HG03095 (cell line): ENCODE measurements around the gene SAMD11.
"Not testable (repeated sequence)": the region's sequence is repeated elsewhere in the genome, so short reads cannot be mapped to it uniquely, and the experiment has no call there.

Experiments used
- ATAC-seq: cut with Tn5 transposase; IDR thresholded peaks from one replicate; pipeline ENCODE4 v1.9.1; 2021; ENCODE audit warnings: moderate library complexity; ENCODE audit not compliant: unreplicated experiment

SAMD11 gene

DNA sequence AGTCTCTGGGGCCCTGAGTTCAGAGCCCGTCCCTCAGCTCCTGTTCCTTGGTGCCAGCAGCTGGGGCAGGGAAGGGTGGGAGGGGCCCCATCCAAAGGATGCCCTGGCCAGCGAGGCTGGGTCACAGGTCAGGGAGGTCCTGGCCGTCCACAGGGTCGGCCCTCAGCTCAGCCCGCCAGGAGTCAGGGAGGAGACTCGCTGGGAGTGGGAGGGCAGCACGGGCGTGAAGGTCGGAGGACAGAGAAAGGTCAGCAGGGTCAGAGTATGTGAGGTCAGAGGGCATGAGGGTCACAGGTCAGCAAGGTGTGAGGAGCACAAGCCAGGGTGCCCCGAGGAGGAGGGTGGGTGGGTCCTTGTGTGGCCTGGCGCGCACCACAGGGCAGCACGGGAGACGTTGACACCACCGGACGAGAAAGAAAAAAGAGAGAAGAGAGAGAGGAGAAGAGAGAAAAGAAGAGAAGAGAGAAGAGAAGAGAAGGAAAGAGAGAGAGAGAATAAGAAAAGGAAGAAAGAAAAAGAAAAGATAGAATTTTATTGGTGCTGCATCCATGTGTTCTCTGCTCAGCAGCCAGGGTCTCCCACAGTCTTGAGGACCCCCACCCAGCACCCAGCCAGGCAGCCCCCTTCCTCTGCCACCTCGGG, 51.1 kb downstream of the SAMD11 start:
- no peak for ATAC-seq

DNA sequence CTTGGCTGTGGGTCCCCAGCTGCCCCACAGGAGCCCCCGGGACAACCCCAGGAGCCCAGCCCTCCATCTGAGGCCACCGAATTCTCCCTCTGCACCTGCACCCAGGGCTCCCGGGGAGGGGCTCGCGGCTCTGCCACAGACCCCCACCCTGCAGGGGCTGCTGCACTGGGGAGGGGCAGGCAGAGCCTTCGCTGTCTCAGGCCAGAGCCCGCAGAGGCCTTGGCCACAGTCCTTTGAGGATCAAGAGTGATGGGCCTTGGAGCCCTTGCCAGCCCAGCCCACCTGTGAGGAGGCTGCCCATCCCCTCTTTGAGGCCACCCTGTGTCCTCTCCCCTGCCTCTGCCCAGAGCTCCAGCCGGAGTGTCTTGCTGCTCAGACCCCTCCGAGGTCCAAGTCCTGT, 51.6 kb downstream of the SAMD11 start:
- no peak for ATAC-seq

DNA sequence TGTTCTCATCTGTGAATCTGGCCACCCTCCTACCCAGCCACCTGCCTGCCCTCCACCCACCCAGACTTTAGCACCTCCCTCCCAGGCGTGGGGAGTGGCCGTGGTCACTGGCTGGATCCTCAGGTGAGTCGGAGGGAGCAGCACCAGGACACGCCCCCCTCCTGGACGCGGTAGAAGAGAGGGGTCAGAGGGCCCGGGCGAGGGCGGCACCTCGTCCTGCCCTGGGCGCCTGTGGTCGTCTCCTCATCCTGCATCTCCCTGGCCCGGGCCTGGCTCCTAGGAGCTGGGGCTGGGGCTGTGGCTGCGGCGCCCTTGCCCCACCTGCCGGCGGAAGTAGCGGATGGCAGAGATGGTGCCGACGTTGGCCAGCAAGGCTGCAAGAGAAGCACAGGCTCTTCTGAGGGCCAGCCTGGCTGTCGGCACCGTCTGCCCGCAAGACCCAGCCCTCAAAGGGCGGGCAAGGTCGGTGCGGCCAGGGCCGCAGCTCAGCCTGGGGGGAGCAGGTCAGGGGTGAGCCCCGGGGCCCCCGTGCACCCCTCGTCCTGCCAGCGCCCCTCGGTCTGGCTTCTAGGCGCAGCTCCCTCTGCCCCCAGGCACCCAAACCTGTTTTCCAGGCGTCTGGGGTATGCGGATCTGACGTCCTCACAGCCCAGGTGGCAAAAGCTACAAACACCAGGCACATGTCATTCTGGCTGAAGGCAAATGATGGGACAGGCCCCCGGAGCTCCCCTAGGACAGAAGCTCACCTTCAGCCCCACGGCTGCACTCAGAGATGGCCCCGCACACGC, 52.4 kb downstream of the SAMD11 start:
- no peak for ATAC-seq

- not testable (repeated sequence) for ATAC-seq
Measured at GRCh38 chr1:976791-977190, 53.1 kb downstream of the SAMD11 start.

DNA sequence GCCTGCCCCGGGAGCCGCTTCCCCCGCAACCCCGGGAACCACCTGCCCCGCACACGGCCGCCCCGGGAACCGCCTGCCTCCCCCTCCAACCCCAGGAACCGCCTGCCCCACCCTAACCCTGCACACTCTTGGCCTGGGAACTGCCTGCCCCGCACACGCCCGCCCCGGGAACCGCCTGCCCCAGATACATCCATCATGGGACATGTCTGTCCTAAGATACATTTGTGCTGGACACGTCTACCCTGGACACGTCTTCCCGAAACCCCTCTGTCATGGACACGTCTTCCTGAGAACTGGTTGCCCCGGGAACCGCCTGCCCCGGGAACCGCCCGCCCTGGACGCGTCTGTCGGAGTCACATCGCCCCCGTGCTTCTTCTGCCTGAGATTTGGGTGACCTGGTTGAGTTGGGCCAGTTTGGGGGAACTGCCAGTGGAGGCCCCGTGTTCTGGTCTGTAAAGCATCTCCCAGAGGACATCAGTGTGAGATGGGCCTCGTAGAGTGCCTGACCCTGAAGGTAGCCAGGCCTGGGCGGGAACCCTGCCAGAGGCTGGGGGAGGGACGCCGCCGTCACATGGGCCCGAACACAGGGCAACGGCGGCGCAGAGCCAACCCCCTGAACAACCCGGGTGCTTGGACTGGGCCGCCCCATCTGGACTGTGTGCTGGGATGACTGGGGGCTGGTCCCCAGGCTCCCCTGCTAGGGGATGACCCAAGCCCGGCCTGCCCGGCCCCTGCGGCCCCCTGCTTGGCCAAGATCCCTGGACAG, 54.5 kb downstream of the SAMD11 start:
- ATAC-seq = no peak

GRCh38 chr1:978835-979743, 55.4 kb downstream of the SAMD11 start:
- ATAC-seq = no peak

DNA sequence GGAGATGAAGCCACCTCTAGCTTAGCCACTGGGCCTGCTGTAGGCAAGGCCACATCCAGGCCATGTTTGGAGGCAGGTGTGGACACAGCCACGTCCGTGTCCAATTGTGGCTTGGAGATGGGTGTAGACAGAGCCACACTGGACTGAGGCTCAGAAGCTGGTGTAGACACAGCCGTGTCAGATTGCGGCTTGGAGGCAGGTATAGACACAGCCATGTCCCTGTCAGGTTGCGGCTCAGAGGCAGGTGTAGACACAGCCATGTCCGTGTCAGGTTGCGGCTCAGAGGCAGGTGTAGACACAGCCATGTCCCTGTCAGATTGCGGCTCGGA, 56.0 kb downstream of the SAMD11 start:
- ATAC-seq = no peak

DNA sequence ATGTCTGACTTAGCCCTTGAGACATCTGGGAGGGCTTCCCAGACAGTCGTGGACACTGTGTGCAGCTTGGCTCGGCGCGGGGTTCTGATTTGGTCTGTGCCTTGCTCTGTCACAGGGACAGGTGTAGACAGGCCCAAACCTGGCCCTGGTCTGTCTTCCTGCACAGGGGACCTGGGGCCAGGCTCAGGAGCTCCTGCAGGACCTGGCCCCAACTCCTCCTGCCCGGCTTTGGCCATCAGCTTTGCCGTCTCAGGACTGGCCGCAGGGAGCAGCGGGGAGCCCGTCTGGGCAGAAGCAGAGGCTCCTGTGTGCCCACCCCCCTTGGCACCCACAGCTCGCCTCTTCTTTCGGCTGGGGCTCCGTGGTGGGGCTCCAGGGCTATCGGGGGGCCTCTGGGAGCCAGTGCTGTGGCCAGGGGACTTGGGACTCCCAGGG, 56.4 kb downstream of the SAMD11 start:
- no peak for ATAC-seq

GRCh38 chr1:980602-981395, 57.1 kb downstream of the SAMD11 start:
- no peak for ATAC-seq

DNA sequence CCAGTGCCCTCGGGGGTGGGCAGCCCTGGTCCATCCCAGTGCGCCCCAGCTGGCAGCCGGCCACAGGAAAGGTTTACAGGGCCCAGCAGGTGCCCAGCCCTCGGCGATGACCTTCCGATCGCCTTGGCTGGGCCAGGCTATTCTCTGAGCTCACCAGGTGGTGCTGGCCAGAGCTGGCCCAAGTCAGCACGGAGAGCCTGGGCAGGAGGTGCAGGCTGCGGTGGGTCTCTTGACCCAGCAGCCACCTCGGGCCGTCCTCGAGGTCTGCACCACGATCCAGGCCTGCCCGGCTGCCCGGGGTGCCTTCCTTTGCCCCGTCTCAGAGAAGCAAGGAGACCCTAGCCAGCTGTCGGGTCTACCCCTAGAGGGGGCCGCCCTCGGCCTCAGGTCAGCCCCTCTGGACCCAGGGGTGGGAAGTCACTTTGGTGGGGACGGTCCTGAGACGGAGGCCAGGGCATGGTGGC, 57.8 kb downstream of the SAMD11 start:
- no peak for ATAC-seq

GRCh38 chr1:981955-982558, 58.3 kb downstream of the SAMD11 start, which contains the start of gene PERM1:
PERM1 (minus strand) TSS chr1:982093; CDS start chr1:981029, 1,064 bp downstream.
- no peak for ATAC-seq

GRCh38 chr1:982765-983436, 59.2 kb downstream of the SAMD11 start:
- no peak for ATAC-seq

GRCh38 chr1:983798-984475, 60.2 kb downstream of the SAMD11 start:
- no peak for ATAC-seq

DNA sequence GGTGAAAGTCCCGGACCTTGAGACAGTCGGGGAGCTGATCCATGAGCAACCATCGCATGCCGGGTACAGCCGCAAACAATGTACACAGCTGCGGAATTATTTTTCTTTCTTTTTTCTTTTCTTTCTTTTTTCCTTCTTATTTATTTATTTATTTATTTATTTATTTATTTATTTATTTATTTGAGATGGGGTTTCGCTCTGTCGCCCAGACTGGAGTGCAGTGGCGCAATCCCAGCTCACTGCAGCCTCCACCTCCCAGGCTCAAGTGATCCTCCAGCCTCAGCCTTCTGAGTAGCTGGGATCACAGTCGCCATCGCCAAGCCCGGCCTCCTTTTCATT, 60.7 kb downstream of the SAMD11 start:
- ATAC-seq = no peak

GRCh38 chr1:985126-985525, 61.4 kb downstream of the SAMD11 start:
- no peak for ATAC-seq

- not testable (repeated sequence) for ATAC-seq
Measured at GRCh38 chr1:988061-988460, 64.3 kb downstream of the SAMD11 start.

- not testable (repeated sequence) for ATAC-seq
Measured at GRCh38 chr1:991275-991674, 67.6 kb downstream of the SAMD11 start.

DNA sequence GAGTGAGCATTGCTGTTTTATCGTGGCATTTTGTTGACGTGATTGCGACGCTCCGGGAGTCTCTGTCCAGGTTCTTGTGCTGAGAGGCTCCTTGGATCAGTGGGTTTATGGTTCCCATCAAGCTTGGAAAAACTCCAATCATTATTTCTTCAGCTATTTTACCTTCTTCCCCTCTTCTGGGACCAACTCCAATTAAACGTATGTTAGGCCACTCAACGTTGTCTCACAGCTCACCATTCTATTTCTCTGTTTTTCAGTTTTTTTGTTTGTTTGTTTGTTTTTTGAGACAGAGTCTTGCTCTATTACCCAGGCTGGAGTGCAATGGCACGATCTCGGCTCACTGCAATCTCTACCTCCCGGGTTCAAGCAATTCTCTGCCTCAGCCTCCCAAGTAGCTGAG, 68.2 kb downstream of the SAMD11 start:
- ATAC-seq = no peak
